Cerebellar cortex (tissue), 1 donor: ENCODE results near the gene OR5AN1.
"Not testable (repeated sequence)": the region's sequence is repeated elsewhere in the genome, so short reads cannot be mapped to it uniquely, and the experiment has no call there.

ENCODE experiments used
- DNase-seq: peaks from one replicate; pipeline ENCODE4 v3.0.0-alpha.2; 2015; ENCODE audit warnings: low spot score

Gene OR5AN1

GRCh38 chr11:59358595-59358994 lies at the start of gene OR5AN1:
Gene OR5AN1, plus strand, starts transcription at chr11:59358895. Its CDS starts 5,564 bp downstream, at chr11:59364459.
- DNase-seq, result no peak

GRCh38 chr11:59335001-59335400 lies 23.7 kb upstream of the OR5AN1 start:
- no peak for DNase-seq

GRCh38 chr11:59336176-59336575 lies 22.5 kb upstream of the OR5AN1 start:
- DNase-seq, result no peak

- no peak for DNase-seq
Observed at GRCh38 chr11:59336931-59337330, 21.8 kb upstream of the OR5AN1 start.

- not testable (repeated sequence) for DNase-seq
Observed at GRCh38 chr11:59349657-59350056, 9.0 kb upstream of the OR5AN1 start.

- DNase-seq, result no peak
Observed at GRCh38 chr11:59355226-59355625, 3.5 kb upstream of the OR5AN1 start.

GRCh38 chr11:59356561-59356960 lies 2.1 kb upstream of the OR5AN1 start:
- no peak for DNase-seq

GRCh38 chr11:59358020-59358419 lies 675 bp upstream of the OR5AN1 start:
- DNase-seq, result no peak

GRCh38 chr11:59365232-59366018 lies 6.7 kb downstream of the OR5AN1 start:
- no peak for DNase-seq

- DNase-seq, result no peak
Observed at GRCh38 chr11:59368238-59369022, 9.7 kb downstream of the OR5AN1 start.

- not testable (repeated sequence) for DNase-seq
Observed at GRCh38 chr11:59372324-59372723, 13.6 kb downstream of the OR5AN1 start.

GRCh38 chr11:59380263-59381059 lies 21.8 kb downstream of the OR5AN1 start:
- no peak for DNase-seq

- DNase-seq, result no peak
Observed at GRCh38 chr11:59394186-59394585, 35.5 kb downstream of the OR5AN1 start.

GRCh38 chr11:59400461-59401261 lies 42.0 kb downstream of the OR5AN1 start:
- no peak for DNase-seq

- no peak for DNase-seq
Observed at GRCh38 chr11:59401262-59401552, 42.5 kb downstream of the OR5AN1 start.

- DNase-seq, result no peak
Observed at GRCh38 chr11:59403546-59403945, 44.9 kb downstream of the OR5AN1 start.

- DNase-seq, result no peak
Observed at GRCh38 chr11:59413646-59414045, 55.0 kb downstream of the OR5AN1 start.

GRCh38 chr11:59415111-59415510 lies 56.4 kb downstream of the OR5AN1 start:
- DNase-seq, result no peak

- DNase-seq, result peak; percentile 8
Observed at GRCh38 chr11:59416613-59417012, 57.9 kb downstream of the OR5AN1 start.

GRCh38 chr11:59417023-59417422 lies 58.3 kb downstream of the OR5AN1 start:
- DNase-seq, result no peak

- peak; percentile 50 for DNase-seq
Observed at GRCh38 chr11:59418156-59418555, 59.5 kb downstream of the OR5AN1 start.
